Dedifferentiated amniotic fluid mesenchymal stem cell (primary cell): ENCODE measurements around the gene HECTD3.
A peak's percentile ranks its signal among the peaks of the same experiment; 100 is the strongest.

Experiments
- DNase-seq: peaks from one replicate; pipeline ENCODE4 v3.0.0-alpha.2; 2016; ENCODE audit errors: extremely low spot score

The HECTD3 gene

DNA sequence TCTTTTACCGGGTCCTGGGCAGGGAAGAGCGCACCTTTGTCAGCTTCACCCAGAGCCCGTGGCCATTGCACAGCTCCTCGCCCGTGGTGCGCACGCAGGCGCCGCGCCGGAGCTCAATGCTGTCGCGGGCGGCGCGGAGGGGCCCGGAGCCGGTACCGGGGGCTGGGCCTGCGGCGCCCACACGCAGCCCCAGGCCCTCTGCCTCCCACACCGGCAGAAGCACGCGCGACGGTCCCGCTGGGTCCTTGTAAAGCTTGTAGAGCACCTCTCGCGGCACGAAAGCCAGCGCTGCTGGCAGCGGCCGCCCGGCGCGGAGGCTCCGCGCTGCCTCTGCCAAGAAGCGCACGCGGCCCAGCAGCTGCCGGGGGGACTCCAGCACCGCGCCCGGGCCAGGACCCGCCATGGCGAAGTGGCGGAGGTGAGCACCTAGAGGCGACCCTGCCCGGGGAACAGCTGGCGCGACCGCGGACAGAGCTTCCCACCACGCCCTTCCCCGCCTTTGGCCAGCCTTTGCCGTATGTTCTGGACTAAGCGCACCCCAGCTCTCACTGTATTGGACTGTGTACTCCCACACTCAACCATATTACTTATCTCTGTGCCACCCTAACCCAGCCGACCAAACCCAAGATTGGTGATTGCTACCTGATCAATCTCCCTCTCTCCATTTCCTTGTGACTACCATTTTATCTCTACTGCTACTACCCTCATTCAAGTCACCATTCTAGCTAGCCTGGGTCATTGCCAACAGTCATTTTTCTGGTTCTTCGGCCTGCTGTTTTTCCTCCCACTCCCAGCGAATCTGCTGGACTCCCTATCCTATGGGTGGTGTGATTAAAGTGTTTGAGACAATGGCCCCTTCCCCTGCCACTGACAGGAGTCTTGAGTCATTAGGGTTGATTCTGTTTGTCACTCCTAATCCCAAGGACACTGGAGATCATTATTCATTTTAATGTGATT lies at the start of gene HECTD3:
HECTD3 (minus strand) TSS at position 470 of the 957 bp plus-strand sequence; CDS start at position 403, 67 bp downstream.
- DNase-seq, result peak; percentile 43

DNA sequence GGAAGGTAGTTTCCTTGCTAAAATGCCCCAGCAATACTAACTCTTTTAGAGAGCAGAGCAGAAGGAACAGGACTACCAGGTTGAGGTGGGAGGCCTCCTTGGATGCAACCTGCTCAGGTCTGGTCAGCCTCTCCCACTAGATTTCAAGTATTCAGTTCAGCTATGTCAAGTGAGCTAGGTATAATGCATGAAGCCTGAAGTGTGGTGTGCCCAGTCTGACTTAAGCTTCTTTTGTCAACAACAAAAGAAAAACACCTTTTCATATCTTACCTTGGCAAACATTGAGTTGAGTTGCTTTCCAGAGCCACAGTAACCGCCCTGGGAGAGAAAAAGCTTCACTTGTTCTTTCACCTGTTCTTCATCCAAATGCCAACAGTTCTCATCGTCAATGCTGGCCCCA lies 48.7 kb upstream of the HECTD3 start:
- DNase-seq, result no peak

DNA sequence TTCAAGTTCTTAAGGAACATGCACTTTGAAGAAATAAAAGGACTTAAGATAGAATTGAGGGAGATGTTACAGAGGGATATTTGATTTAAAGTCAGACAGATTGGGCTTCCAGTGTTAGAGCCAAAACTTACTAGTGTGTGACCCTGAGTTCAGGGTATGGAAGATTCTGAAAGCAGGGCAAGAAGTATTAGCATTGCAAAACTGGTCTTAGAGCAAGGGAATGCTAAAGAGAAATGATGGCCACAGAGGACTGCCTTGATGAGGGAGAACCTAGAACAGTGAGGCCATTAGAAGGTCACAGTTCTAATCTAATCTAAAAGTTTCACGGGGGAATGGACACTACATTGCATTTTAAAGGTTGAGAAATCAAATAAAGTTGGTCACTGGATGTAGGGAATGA lies 46.4 kb upstream of the HECTD3 start:
- DNase-seq, result no peak

DNA sequence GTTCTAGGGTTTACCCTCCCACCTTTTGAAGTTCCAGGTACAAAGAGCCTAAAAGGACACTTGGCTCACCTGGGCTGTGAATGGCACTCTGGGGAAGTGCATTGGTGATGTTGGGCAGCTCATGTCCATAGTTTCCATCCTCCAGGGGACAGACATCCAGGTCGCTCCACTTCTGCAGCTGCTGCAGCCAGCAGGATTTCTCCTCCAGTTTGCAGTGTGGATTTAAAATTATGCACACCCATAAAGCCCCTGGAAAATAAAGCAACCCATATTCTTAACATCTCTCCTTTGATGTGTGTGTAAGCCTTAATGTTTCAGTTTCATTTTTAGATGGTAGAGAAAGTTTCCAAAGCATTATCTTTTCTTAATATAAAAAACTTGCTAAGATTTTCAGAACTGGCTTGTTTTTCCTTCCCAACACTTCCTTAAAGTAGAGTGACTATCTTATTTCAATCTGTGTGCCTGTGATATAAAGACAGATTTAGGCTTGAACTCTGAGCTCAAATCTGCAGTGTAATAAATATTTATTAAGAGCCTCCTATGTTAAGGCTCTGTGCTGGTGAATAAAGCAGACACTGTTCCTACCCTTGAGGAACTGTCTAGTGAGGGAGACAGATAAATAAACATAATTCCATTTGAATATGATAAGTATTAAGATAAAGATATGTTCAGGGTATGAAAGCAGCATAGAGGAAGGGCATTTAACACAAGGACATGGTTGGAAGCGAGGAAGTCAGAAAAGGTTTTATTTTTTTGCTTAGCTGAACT lies 40.1 kb upstream of the HECTD3 start:
- no peak for DNase-seq

DNA sequence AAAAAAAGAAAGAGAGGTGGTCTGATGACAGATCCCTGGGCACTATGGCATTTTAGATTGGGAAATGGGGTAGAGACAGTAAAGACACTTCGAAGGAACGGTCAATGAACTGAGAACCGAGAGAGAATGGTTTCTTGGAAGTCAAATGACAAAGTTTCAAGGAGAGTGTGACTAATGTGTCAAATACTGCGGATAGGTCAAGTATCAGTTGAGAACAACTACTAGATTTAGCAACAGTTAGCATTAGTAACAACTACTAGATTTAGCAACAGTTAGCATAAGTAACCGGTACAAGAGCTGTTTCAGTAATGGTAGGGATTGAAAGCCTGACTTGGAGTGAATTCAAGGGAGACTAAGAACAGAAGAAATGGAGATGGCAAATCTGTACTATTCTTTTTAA lies 35.9 kb upstream of the HECTD3 start:
- DNase-seq, result no peak

DNA sequence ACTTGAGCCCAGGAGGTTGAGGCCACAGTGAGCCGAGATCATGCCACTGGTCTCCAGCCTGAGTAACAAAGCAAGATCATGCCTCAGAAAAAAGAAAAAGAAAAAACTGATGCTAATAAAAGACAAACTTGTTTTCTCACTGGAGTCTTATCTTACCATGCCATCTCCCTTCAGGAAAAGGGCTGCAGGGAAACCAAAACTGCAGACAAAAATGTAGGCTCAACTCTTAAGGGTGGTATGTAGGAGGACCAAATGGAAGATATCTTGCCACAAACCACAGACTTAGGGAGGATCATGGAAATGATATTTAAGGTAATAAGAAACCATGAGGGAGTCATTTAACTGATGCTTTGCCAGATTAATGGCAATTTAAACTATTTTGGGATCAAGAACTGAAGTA lies 33.8 kb upstream of the HECTD3 start:
- no peak for DNase-seq

DNA sequence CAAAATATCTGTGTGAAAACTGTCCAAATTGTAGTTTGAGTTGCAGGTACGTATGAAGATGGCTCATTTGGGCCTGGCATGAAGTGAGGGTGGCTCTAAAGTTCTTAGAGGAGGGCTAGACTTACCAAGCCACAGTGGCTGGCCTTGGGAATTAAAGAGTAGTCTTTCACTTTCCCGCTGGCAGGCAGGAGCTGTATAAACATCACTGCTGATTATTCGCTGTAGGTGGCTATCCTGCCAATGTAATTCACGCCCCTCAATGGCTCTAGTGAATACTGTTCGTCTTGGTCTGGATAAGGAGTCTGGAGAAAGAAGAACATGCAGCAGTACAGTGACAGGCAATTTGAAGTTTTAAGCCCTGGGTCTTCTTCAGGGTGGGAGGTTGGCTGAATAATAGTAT lies 32.0 kb upstream of the HECTD3 start:
- DNase-seq, result no peak

DNA sequence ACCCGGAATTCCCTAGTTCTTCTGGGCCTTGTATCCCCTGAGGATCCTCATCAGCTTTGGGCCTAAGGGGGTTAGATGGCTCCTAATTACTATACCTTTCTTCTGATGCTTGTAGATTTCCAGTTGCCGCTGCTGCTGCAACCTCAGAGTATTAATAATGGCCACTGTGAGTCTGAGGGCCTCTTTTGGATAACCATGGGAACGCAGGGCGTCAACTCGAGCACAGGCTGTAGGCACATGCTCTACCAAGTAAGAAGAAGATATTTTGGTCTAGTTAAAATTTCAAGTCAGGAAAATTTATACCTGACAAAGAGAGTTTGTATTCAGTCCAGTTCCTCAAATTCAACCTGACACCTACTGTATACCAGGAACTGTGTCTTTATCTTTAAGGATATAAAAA lies 29.2 kb upstream of the HECTD3 start:
- DNase-seq, result no peak

DNA sequence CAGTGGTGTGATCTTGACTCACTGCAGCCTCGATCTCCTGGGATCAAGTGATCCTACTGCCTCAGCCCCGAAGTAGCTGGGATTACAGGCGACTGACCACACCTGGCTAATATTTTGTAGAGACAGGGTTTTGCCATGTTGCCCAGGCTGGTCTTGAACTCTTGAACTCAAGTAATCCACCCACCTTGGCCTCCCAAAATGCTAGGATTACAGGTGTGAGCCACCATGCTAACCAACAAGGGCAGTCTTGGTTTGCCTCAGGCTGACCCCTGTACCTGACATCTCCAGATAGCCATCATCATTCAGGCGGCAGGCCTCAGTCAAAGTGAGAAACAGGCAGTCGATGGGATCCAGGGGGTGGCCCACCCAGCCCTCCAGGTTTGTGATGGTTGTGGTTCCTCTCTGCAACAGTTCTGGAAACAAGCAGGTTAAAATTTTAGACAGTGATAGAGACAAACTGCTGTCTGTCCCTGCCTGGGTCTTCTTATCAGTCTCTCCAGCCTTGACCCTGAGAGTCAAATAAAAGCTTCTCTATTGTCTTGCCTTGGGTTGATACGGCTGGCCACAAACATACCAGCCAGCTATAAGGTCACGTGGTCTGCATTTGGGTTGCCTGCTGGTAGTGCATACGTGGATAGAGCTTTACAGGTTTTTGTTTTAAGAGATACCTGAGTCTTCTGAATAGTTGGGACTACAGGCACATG lies 27.7 kb upstream of the HECTD3 start:
- no peak for DNase-seq

DNA sequence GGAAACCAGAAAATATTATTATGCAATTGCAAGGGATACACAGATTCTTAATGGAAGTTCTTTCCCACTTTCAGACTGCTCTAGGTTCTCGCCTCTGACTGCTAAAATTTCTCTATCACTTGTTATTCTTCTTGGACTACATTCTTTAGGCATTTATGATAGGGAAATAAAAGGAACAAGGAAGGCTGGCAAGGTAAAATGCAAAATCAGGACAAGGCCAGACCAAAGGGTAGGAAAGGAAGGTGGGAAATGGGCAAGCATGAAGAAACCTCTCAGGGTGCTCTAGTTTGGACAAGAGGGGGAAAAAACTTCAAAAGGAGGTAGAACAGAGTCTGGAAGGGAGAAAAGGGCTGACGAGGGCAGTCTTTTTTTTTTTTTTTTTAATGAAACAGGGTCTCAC lies 27.1 kb upstream of the HECTD3 start:
- DNase-seq, result no peak

DNA sequence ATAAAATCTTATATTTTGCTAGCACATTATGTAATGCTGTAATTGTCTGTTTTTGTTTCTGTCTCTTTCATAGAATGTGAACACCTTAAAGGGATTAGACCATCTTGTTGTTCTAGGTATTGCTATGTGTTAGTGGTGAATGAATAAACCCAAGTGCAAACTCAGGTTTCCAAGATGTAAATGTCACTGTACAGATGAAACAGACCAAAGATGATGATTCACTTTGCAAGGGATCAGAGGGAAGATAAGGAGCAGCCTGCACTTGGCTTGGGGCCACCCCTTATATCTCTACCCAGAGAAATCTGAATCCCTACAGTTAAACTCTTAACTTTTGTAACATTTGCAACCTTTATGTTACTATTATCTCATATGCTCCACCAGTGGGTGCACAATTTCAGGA lies 26.3 kb upstream of the HECTD3 start:
- DNase-seq, result no peak

DNA sequence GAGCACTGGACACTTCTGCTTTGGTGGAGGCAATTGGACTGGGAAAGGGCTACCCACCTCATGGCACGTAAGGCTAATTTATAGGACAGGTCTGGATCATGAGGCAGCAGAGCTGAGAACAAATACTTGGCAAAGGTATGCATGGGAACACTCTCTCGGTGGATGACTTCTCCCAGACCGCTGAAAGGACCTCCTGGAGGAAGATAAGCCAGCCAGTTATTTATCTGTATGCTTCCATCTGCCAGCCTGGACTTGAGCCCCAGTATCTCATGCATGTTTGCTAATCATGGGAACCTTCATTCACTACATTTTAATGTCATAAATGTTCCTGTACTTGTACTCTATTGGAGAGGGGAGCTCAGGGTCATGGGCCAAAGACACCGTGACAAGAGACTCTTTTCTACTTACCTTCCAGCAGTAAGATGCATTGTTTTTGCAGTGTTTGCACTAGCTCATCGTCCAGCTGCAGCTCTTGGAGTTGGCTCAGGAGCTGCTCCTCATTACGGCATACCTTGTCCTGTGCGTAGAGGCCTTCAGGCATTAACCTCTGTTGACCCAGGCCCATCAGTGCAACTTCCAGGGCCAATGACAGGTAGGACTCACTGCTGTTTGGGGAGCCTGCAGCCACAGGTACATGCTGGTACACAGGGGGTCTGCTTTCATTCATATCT lies 24.6 kb upstream of the HECTD3 start:
- DNase-seq, result no peak

DNA sequence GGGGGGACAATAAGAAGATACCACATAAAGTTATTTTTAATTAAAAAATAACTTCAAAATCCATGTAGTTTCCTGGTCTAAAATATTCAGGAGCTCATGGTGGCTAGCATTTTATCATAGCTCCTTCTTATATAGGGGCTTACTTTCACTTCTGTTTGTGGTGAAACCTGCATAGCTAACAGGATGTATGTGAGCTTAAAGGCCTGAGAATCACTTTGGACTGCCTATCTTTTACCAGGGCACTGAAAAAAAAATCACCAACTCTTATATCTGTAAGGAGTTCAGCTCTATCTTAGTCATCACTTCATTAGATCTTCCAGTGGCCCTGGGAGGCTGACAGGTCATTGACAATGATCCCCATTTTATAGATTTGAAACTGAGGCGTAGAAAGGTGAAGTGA lies 22.2 kb upstream of the HECTD3 start:
- no peak for DNase-seq

DNA sequence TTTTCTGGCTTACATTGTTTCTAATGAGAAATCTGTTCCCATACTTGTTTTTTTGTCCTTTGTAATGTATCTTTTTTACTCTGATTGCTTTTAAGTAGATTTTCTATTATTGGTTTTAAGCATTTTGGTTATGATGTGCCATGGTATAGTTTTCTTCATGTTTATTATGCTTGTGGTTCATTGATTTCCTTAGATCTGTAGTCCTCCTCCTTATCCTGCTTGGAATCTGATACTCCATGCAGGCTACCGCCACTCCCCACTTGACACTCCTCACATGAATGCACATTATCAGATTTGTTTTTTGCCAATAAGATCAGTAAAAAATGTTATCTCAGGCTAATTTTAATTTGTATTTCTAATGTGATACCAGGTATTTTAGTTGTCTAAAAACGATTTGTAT lies 21.7 kb upstream of the HECTD3 start:
- DNase-seq, result no peak

DNA sequence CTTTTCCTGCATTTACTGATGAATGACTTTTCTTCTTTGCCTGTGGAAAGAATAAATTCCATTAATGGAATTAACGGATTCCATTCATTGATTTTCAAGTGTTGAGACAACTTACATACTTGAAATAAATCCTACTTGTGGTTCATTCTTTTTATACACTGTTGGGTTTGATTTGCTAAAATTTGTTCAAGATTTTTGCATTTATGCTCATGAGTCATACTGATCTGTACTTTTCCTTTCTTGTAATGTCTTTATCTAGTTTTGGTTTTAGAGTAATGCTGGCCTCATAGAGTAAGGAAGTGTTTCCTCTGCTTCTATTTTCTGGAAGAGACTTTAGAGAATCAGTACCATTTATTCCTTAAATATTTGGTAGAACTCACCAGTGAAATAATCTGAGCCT lies 15.3 kb upstream of the HECTD3 start:
- no peak for DNase-seq

DNA sequence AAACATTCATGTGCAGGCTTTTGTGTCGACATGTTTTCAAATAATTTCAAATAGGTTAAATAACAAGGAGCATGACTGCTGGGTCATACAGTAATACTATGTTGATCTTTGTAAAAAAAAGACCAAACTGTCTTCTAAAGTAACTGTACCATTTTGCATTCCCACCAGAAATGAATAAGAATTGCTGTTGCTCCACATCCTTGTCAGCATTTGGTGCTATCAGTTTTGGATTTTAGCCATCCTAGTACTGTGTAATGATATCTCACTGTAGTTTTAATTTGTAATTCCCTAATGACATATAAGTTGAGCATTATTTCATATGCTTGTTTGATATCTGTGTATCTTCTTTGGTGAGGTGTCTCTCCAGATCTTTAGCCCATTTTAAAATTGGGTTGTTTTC lies 12.5 kb upstream of the HECTD3 start:
- no peak for DNase-seq

DNA sequence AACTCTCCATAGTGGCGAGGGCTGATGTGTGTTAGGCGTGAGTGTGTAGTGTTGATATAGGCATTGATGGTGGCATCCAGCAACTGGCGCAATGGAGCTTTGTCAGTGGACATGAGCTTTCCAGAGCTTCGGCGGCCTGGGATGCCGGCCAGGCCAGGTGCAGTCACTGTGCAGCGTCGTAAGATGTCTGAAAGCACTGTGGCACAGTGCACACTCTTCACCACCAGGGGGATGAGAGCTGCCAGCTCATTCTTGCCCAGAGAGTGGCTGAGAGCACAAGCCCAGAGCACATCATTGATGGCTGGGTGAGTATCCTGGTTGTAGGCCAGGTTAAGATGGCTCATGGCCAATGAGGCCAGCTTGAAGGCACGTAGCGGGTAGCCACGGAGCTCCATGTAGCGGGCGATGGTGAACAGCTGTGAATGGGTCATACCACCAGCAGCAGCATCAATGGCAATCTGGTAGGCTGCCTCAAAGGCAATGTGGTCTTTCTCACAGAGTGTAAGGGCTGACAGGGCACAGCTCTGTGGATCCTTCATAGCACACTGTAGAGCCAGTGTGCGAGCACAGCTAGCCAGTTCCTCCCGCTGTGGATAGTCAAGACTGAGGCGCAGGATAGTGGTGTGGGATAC lies 7.6 kb upstream of the HECTD3 start:
- no peak for DNase-seq

DNA sequence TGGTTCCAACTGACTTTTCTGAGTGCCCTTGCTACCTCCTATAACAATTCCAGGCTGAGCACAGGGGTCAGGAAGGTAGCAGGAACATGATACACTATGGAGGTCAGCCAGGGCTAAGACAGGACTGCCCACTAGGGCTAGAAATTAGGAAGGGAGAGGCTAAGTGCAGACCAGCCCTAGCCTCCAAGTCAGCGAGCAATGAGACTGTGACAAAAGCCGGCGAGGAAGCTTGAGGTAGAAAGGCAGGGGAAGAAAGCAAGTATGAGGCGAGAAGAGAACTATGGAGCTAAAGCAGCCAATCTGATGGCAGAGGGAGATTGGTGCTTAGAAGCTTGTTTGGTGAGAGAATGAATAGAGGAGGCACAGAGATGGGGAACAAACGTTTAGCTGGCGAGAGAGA lies 5.6 kb upstream of the HECTD3 start:
- no peak for DNase-seq

DNA sequence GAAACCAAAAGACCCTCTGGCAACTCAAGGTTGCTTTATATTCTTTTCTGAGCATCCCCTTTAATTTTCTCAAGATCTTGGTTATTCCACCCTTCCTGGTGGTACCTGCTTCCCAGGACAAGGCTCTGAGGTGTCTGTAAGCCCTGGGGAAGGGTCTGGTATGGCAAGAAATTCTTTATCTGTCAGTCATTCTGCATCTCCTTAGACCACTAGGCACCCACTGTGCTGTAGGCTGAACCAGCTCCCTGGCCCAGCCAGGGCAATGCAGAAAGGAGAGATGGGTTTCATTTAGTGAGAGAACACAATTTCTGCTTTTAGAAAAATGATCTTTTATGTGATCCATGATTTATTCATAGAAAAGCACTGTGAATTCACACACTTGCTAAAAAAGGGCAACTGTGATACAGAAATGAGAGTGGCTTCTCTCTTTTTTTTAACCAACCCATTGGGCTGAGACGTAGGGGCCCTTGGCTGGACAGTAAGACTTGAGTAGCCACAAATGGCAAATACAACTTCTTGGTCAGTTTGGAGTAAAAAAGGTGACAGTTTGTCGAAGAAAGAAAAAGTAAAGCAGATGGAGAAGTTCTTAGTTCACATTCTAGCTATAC lies 5.1 kb upstream of the HECTD3 start:
- DNase-seq, result no peak

DNA sequence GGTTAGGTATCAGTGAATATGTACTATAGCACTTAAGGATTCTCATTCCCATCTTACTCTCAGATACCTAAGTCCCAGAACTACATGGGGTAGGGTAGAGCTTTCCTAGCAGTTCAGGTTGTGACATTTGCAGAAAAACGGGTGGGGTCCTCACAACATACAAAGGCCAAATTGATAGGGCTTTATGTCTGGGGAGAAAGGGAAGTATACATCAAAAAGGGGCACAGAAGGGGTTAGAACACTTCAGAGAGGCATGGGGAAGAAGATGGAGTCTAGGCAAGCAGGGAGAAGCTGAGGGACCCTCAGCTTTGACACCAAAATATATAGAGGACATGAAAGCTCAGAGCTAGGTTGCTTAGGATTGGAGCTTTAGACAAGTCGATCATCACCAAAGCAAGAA lies 4.6 kb upstream of the HECTD3 start:
- no peak for DNase-seq
